ENCODE data around the gene GBP7. TPM values are rescaled to one million over a fixed set of nuclear protein-coding genes. Genes with fewer than 3 reads are reported as not detected.
A peak's percentile ranks its signal among the peaks of the same experiment; 100 is the strongest.

GBP7 gene
- total RNA-seq, 6 experiments from 2014 or later: 12.5 to 38.1 (median 23.6) TPM

DNA sequence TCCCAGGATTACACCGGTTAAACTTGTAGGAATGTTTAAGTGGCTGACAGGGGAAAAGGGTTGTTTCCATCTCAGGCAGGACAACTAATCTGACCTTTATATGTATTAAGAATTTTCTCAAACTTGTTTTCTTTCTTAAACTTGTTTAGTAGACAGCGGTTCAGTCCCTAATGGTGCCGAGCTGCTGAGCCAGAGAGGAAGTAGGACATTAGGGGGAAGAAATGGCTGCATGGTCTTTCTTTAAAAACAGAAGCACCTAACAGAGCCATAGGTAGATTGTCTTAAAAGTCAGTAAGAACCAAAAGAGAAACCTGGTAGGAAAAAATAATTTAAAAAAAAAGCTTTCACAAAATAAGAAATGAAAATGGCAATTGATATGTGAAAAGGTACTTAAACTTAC, 19.7 kb upstream of the GBP7 start:
- peaks cover 0 to 22% (median 0%) of the 10 kb centered on the region in 4 donors for H3K36me3 ChIP-seq
- no peak for ATAC-seq
- no peaks in the 10 kb centered on the region for H3K27me3 ChIP-seq
- no peaks in the 10 kb centered on the region for H3K9me3 ChIP-seq
- TF ChIP-seq, protein P1, sequence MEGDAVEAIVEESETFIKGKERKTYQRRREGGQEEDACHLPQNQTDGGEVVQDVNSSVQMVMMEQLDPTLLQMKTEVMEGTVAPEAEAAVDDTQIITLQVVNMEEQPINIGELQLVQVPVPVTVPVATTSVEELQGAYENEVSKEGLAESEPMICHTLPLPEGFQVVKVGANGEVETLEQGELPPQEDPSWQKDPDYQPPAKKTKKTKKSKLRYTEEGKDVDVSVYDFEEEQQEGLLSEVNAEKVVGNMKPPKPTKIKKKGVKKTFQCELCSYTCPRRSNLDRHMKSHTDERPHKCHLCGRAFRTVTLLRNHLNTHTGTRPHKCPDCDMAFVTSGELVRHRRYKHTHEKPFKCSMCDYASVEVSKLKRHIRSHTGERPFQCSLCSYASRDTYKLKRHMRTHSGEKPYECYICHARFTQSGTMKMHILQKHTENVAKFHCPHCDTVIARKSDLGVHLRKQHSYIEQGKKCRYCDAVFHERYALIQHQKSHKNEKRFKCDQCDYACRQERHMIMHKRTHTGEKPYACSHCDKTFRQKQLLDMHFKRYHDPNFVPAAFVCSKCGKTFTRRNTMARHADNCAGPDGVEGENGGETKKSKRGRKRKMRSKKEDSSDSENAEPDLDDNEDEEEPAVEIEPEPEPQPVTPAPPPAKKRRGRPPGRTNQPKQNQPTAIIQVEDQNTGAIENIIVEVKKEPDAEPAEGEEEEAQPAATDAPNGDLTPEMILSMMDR (IDR thresholded peaks at IDR 0.05): no peak
- TF ChIP-seq POLR2A (IDR thresholded peaks at IDR 0.05): no peak
- intact Hi-C loops (cut with DNase I): no loop called here
- no peak overlapping the region for H3K4me3 ChIP-seq
- no peak overlapping the region for H3K27ac ChIP-seq
- 60% methylated on average over 3 of the region's 3 CpGs for whole genome bisulfite sequencing (ENCODE audit: insufficient coverage, low coverage, low lambda C conversion rate, missing lambda C conversion rate)
- no peak for DNase-seq
- peaks cover 0 to 6% (median 0%) of the 10 kb centered on the region in 4 donors for H3K4me1 ChIP-seq

DNA sequence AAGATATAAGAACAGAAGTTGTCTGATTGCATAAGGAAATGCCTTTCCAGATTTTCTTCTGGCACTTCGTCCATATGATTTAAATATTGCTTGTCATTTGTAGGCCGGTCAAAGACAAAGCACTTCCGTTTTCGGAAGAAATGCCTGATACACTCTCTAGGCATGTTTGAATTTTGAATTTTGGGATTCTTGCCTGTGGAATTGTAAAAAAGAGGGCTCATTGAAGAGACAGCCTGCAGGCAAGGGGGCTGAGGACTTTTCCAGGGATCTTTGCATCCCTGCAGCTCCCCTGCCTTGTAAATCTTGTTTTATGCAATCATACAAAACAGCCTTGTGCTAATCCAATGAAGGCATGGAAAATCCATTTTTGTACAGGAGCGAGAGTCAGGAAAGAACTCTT, 15.5 kb upstream of the GBP7 start:
- WGBS (ENCODE audit: insufficient coverage, low coverage, low lambda C conversion rate, missing lambda C conversion rate): 57% methylated on average over 5 of the region's 5 CpGs
- H3K27me3 ChIP-seq: no peaks in the 10 kb centered on the region
- TF ChIP-seq POLR2A (IDR thresholded peaks at IDR 0.05): no peak
- TF ChIP-seq, protein P1 (IDR thresholded peaks at IDR 0.05): no peak
- no peak for DNase-seq
- no peak overlapping the region for H3K4me3 ChIP-seq
- peaks cover 0 to 48% (median 0%) of the 10 kb centered on the region in 4 donors for H3K36me3 ChIP-seq
- no peaks in the 10 kb centered on the region for H3K4me1 ChIP-seq
- ATAC-seq: no peak
- intact Hi-C loops (cut with DNase I): no loop called here
- H3K27ac ChIP-seq: no peak overlapping the region
- no peaks in the 10 kb centered on the region for H3K9me3 ChIP-seq

DNA sequence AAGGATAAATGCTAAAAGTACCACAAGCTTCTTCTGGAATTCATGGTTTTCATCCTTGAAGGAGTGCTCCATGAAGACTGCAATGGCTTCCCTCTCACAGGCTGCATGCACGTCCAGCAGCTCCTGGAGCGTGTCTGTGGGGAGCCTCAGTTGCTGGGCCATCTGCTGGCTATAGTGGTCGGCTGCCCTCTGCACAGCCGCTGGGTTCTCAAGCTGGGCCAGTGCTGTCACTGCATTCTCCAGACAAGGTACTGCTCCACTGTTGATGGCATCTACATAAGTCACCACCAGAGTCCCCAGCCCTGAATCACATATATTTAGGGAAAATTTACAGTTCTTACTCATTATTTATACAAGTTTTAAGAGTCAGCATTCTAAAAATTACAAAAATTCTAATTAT, 14.2 kb upstream of the GBP7 start:
- DNase-seq (no peak), ATAC-seq (peak in 2 of 4 donors; percentile 16 to 35)
- H3K27ac ChIP-seq: no peak overlapping the region
- peaks cover 0 to 51% (median 3%) of the 10 kb centered on the region in 4 donors for H3K36me3 ChIP-seq
- intact Hi-C loops (cut with DNase I): no loop called here
- H3K27me3 ChIP-seq: no peaks in the 10 kb centered on the region
- H3K9me3 ChIP-seq: no peaks in the 10 kb centered on the region
- no peaks in the 10 kb centered on the region for H3K4me1 ChIP-seq
- WGBS (ENCODE audit: insufficient coverage, low coverage, low lambda C conversion rate, missing lambda C conversion rate): 89% methylated on average over 3 of the region's 4 CpGs
- H3K4me3 ChIP-seq: no peak overlapping the region
- TF ChIP-seq, protein P1 (IDR thresholded peaks at IDR 0.05): no peak
- no peak for TF ChIP-seq POLR2A (IDR thresholded peaks at IDR 0.05)

DNA sequence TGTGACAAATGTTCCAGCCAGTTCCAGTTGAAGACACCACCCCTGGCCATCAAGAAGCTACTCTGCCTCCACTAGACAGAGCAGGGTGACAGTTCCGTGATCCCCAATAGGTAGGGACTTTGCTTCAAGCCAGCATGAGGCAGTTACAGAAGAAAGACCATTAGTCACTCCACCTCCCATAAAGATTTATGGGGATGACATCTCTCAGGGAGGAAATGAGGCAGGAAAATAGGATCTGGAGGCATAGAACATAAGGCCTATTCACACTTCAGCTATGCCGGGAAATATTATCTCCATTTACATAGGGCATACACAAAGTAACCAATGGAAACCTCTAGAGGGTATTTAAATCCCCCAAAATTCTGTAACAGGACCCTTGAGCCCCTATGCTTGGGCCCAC, 3.5 kb upstream of the GBP7 start:
- no peak overlapping the region for H3K4me3 ChIP-seq
- no peaks in the 10 kb centered on the region for H3K27me3 ChIP-seq
- DNase-seq: no peak
- H3K27ac ChIP-seq: no peak overlapping the region
- intact Hi-C loops (cut with DNase I): no loop called here
- ATAC-seq: no peak
- TF ChIP-seq, protein P1 (IDR thresholded peaks at IDR 0.05): no peak
- no peak for TF ChIP-seq POLR2A (IDR thresholded peaks at IDR 0.05)
- H3K9me3 ChIP-seq: no peaks in the 10 kb centered on the region
- peaks cover 0 to 8% (median 2%) of the 10 kb centered on the region in 4 donors for H3K36me3 ChIP-seq
- WGBS (ENCODE audit: insufficient coverage, low coverage, low lambda C conversion rate, missing lambda C conversion rate): 100% methylated on average over 2 of the region's 2 CpGs
- peaks cover 0 to 14% (median 0%) of the 10 kb centered on the region in 4 donors for H3K4me1 ChIP-seq

DNA sequence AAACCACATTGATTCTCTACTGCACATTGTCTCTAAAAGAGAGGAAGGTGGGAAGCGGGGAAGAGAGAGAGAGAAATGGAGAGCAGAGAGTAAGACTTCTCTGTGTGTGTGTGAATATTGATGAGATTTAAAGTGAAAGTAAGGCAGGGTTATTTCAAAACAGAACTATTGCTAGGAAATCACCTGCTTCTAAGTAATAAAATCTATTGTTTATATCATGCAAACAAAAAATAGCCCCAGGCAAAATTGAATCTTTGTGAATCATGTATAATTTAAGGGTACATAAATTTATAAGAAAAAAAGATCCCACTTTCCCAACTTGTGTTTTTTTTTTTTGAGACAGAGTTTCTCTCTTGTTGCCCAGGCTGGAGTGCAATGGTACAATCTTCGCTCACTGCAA, 1.2 kb upstream of the GBP7 start:
- H3K36me3 ChIP-seq: no peaks in the 10 kb centered on the region
- TF ChIP-seq, protein P1 (IDR thresholded peaks at IDR 0.05): no peak
- TF ChIP-seq POLR2A (IDR thresholded peaks at IDR 0.05): no peak
- H3K9me3 ChIP-seq: no peaks in the 10 kb centered on the region
- ATAC-seq (peak in 2 of 4 donors; percentile 14 to 17), DNase-seq (no peak)
- intact Hi-C loops (cut with DNase I): no loop called here
- WGBS (ENCODE audit: insufficient coverage, low coverage, low lambda C conversion rate, missing lambda C conversion rate): 69% methylated on average over 2 of the region's 2 CpGs
- peaks cover 0 to 18% (median 2%) of the 10 kb centered on the region in 4 donors for H3K4me1 ChIP-seq
- H3K27me3 ChIP-seq: no peaks in the 10 kb centered on the region
- peak overlapping the region; percentile 71 to 87 (median 84) for H3K27ac ChIP-seq
- H3K4me3 ChIP-seq: no peak overlapping the region

Measured in right lobe of liver (tissue), 6 donors.